Endothelial cell of umbilical vein (primary cell): Measurements from ENCODE around the gene ZNF232. TPM values are rescaled to one million over a fixed set of nuclear protein-coding genes. Genes with fewer than 3 reads are reported as not detected.

Source experiments
- BruUV-seq: library from RNA; stranded (reverse); fragments of 400-500 nt; replicated peaks from 2 replicates; lab custom pipeline; 2021; lab: Mats Ljungman, UMichigan
- CTCF ChIA-PET: fragments of 300-600, 350-600 bp; sonication (Branson Sonifier 250); formaldehyde crosslinking; loops from one replicate; lab custom pipeline; 2021; ENCODE audit warnings: antibody characterized with exemption, inconsistent platforms; lab: Charles Lee
- POLR2A ChIA-PET: fragments of 300-600, 350-600 bp; sonication (Branson Sonifier 250); formaldehyde crosslinking; loops from one replicate; lab custom pipeline; 2021; ENCODE audit warnings: antibody characterized with exemption, inconsistent platforms; lab: Charles Lee
- DNase-seq: peaks from one replicate; pipeline ENCODE4 v3.0.0-alpha.2; 2011; ENCODE audit warnings: low read depth, low spot score
- FAIRE-seq: peaks from 2 replicates; lab custom pipeline; 2011; peaks lifted over from hg19 to GRCh38; lab: Jason Lieb, UNC
- H2AFZ ChIP-seq: 2 replicates; pipeline ENCODE4 v1.6.0; 2012; ENCODE audit warnings: low read depth, low read length, control low read depth, inconsistent platforms
- H3K27ac ChIP-seq: 2 replicates; pipeline ENCODE4 v1.5.1; 2011; ENCODE audit warnings: low read depth, mild to moderate bottlenecking, control low read depth, low read length, moderate library complexity; ENCODE audit not compliant: insufficient read depth
- H3K27me3 ChIP-seq, 2 experiments: 2 replicates each; pipeline versions ENCODE4 v1.6.0 to v1.6.1; 2011; ENCODE audit warnings: low read length in 2 of 2, mixed read lengths in 1 of 2; ENCODE audit not compliant: control insufficient read depth in 2 of 2, insufficient read depth in 2 of 2
- H3K36me3 ChIP-seq, 2 experiments: 2 replicates in 1 of 2; 3 replicates in 1 of 2; pipeline ENCODE4 v1.5.1; 2011; ENCODE audit warnings: low read length in 2 of 2, mild to moderate bottlenecking in 1 of 2, moderate library complexity in 1 of 2; ENCODE audit not compliant: control insufficient read depth in 2 of 2, insufficient read depth in 2 of 2; ENCODE audit errors: extremely low read depth in 1 of 2
- H3K4me1 ChIP-seq: 3 replicates; pipeline ENCODE4 v1.5.1; 2011; ENCODE audit warnings: mild to moderate bottlenecking, low read length; ENCODE audit not compliant: control insufficient read depth, insufficient read depth; ENCODE audit errors: extremely low read depth
- H3K4me2 ChIP-seq: 2 replicates; pipeline ENCODE4 v1.6.1; 2011; ENCODE audit warnings: low read length, control low read depth, mixed read lengths; ENCODE audit not compliant: insufficient read depth
- H3K4me3 ChIP-seq, 3 experiments: fragments of 200-600 bp in 1 of 3; sonication (generic), shearing (Covaris generic) in 1 of 3; replicated peaks in 1 of 3; 2 replicates each; pipeline ENCODE4 v1.5.1; 2011 to 2016; ENCODE audit warnings: control low read depth in 3 of 3, low read length in 3 of 3, mild to moderate bottlenecking in 2 of 3, inconsistent platforms in 1 of 3, low read depth in 1 of 3, moderate library complexity in 1 of 3; ENCODE audit not compliant: insufficient read depth in 1 of 3
- H3K79me2 ChIP-seq: 2 replicates; pipeline ENCODE4 v1.6.0; 2012; ENCODE audit warnings: low read length, inconsistent platforms; ENCODE audit not compliant: control insufficient read depth, insufficient read depth
- H3K9ac ChIP-seq: replicated peaks from 2 replicates; pipeline ENCODE3; 2011; ENCODE audit warnings: low read length, control low read depth; ENCODE audit not compliant: insufficient read depth; ENCODE audit errors: extremely low read depth
- H3K9me1 ChIP-seq: replicated peaks from 3 replicates; pipeline ENCODE4 v1.6.0; 2011; ENCODE audit warnings: mild to moderate bottlenecking, low read length; ENCODE audit not compliant: control insufficient read depth, insufficient read depth; ENCODE audit errors: extremely low read depth
- H3K9me3 ChIP-seq: replicated peaks from 2 replicates; pipeline ENCODE4 v1.5.1; 2012; ENCODE audit warnings: low read length, inconsistent platforms; ENCODE audit not compliant: control insufficient read depth, insufficient read depth
- H4K20me1 ChIP-seq: replicated peaks from 2 replicates; pipeline ENCODE3; 2011; ENCODE audit warnings: mild to moderate bottlenecking, low read length; ENCODE audit not compliant: control insufficient read depth, insufficient read depth; ENCODE audit errors: extremely low read depth
- CTCF ChIP-seq, 2 donors: IDR thresholded peaks; 1 replicate in 1 of 2; 2 replicates in 1 of 2; pipeline ENCODE4 v1.5.1; 2011; ENCODE audit warnings: low read length in 2 of 2, mild to moderate bottlenecking in 2 of 2, moderate library complexity in 2 of 2, control low read depth in 1 of 2, inconsistent platforms in 1 of 2, low read depth in 1 of 2; ENCODE audit not compliant: insufficient read depth in 1 of 2; ENCODE audit errors: extremely low read depth in 1 of 2
- EZH2 ChIP-seq: IDR thresholded peaks from 2 replicates; pipeline ENCODE4 v1.6.1; 2012; ENCODE audit warnings: borderline replicate concordance, low read depth, mild to moderate bottlenecking, moderate library complexity, low read length, inconsistent platforms; ENCODE audit not compliant: severe bottlenecking
- FOS ChIP-seq: IDR thresholded peaks from 2 replicates; pipeline ENCODE4 v1.6.1; 2011; ENCODE audit warnings: mild to moderate bottlenecking, low read length, moderate library complexity, borderline replicate concordance; ENCODE audit not compliant: insufficient read depth
- GATA2 ChIP-seq: IDR thresholded peaks from 2 replicates; pipeline ENCODE4 v1.7.0; 2011; ENCODE audit warnings: low read depth, mild to moderate bottlenecking, moderate library complexity, mixed read lengths, low read length; ENCODE audit not compliant: insufficient read length, insufficient read depth
- JUN ChIP-seq: IDR thresholded peaks from 2 replicates; pipeline ENCODE4 v1.6.1; 2011; ENCODE audit warnings: borderline replicate concordance, low read depth; ENCODE audit not compliant: insufficient read length, insufficient read depth
- MAX ChIP-seq: IDR thresholded peaks from 2 replicates; pipeline ENCODE4 v1.6.1; 2011; ENCODE audit not compliant: insufficient read depth, insufficient read length
- MYC ChIP-seq: IDR thresholded peaks from one replicate; pipeline ENCODE4 v1.6.1; 2011; ENCODE audit warnings: mild to moderate bottlenecking, low read depth, low read length
- POLR2A ChIP-seq: IDR thresholded peaks from 2 replicates; pipeline ENCODE4 v1.6.1; 2012; ENCODE audit warnings: low read depth, mild to moderate bottlenecking, control low read depth, low read length
- POLR2AphosphoS5 ChIP-seq: IDR thresholded peaks from 2 replicates; pipeline ENCODE4 v1.6.1; 2012; ENCODE audit warnings: low read depth, mild to moderate bottlenecking, control low read depth, low read length, moderate library complexity; ENCODE audit not compliant: insufficient read depth
- dilution Hi-C: fragments of 300-500 bp; cut with MboI; formaldehyde crosslinking; loops from one replicate; pipeline ENCODE4 v1.15.0; 2019; ENCODE audit warnings: low sequenced_read_pairs; ENCODE audit not compliant: extremely low pct_ligation_motif_present
- intact Hi-C: fragments of 100-400 bp; cut with micrococcal nuclease; formaldehyde crosslinking; loops from one replicate; pipeline ENCODE4 v1.10.0; 2022
- polyA plus RNA-seq, 4 experiments: library from polyadenylated mRNA; depleted of rRNA in 3 of 4; stranded (reverse) in 3 of 4; unstranded in 1 of 4; fragments of >200 nt; gene quantifications; 2 replicates each; pipeline versions ENCODE4 v1.2.1 to v1.2.3, GENCODE V29; 2011 to 2012; ENCODE audit warnings: missing spikeins in 1 of 4
- total RNA-seq: library from RNA; stranded (reverse); gene quantifications from 2 replicates; pipeline ENCODE4 v1.2.3, GENCODE V29; 2021

ZNF232 gene
- total and polyA plus RNA-seq, 2 donors (not counting 3 experiments of a cell fraction or from before 2014, with no cell fraction given): 3.1 to 9.9 TPM

- H4K20me1 ChIP-seq: no peaks in the 10 kb centered on the region
- ChIA-PET CTCF (interaction anchor here (1.5 kb wide), 1 partner anchor 13 kb away, joined by 4 read pairs; no protein-coding TSS in a partner anchor), POLR2A (no interaction called here)
- H2AFZ ChIP-seq: no peak overlapping the region
- H3K27me3 ChIP-seq: peaks cover 4 to 20% of the 10 kb centered on the region in 2 experiments
- intact Hi-C loops (no loop called here), dilution Hi-C loops (no loop called here)
- no peak overlapping the region for H3K4me2 ChIP-seq
- no peaks in the 10 kb centered on the region for H3K36me3 ChIP-seq
- H3K9me3 ChIP-seq: peaks cover 15% of the 10 kb centered on the region
- DNase-seq: no peak
- H3K9me1 ChIP-seq: no peaks in the 10 kb centered on the region
- no peaks in the 10 kb centered on the region for H3K79me2 ChIP-seq
- FAIRE-seq: no peak
- no peak overlapping the region for H3K27ac ChIP-seq
- H3K4me3 ChIP-seq: no peak overlapping the region
- H3K9ac ChIP-seq: no peak overlapping the region
- BruUV-seq: no TSS peak
- no peaks in the 10 kb centered on the region for H3K4me1 ChIP-seq
- TF ChIP-seq CTCF (IDR thresholded peaks at IDR 0.05; ENCODE audit: extremely low read depth in 1 of 2, insufficient read depth in 1 of 2, low read depth in 1 of 2, low read length in 2 of 2): no peak
- TF ChIP-seq MYC: no peak
- TF ChIP-seq GATA2: no peak
- no peak for TF ChIP-seq EZH2
- TF ChIP-seq MAX: no peak
- TF ChIP-seq POLR2AphosphoS5: no peak
- no peak for TF ChIP-seq JUN
- TF ChIP-seq FOS: no peak
- no peak for TF ChIP-seq POLR2A
These were observed 15.0 kb downstream of the ZNF232 start for GRCh38 chr17:5096731-5097100.
